VCaP (cell line): ENCODE results near the gene C5orf24.
A peak's percentile ranks its signal among the peaks of the same experiment; 100 is the strongest.
"Not testable (repeated sequence)": the region's sequence is repeated elsewhere in the genome, so short reads cannot be mapped to it uniquely, and the experiment has no call there.

Experiments
- H3K27ac ChIP-seq: fragments of 450-650 bp; 2 replicates; pipeline ENCODE4 v1.5.1; 2017
- TF ChIP-seq, protein P1 (sequence below): fragments of 450-650 bp; conservative IDR thresholded peaks from 2 replicates; pipeline ENCODE4 v1.5.1; 2017; ENCODE audit warnings: mild to moderate bottlenecking, moderate library complexity

C5orf24 gene

DNA sequence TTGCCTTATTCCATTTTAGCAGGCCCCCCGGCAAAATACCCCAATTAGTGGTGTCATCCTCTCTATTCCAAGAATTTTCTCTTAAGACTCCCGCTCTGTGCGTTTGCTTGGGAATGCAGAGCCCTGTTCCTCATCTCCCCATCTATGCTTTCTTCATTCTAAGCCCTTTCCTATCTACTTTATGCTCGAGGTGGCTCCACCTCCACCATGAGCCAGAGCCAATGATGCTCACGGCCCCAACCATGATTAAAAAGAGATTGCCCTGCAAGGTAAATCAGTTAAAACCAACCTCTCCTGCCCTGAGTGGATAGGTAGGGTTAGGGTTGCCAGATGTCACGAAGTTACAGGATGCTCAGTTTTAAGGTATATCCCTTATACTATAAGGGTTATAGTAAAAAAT lies 27.7 kb downstream of the C5orf24 start:
- H3K27ac ChIP-seq: peak overlapping the region; percentile 96

GRCh38 chr5:134873987-134874830 lies 28.4 kb downstream of the C5orf24 start, which contains the start of gene TXNDC15:
TSS of gene TXNDC15 (plus strand) at chr5:134874371. CDS start at chr5:134874428, 57 bp downstream.
- H3K27ac ChIP-seq: peak within 1 kb of the TSS; percentile 96
- TF ChIP-seq, protein P1, sequence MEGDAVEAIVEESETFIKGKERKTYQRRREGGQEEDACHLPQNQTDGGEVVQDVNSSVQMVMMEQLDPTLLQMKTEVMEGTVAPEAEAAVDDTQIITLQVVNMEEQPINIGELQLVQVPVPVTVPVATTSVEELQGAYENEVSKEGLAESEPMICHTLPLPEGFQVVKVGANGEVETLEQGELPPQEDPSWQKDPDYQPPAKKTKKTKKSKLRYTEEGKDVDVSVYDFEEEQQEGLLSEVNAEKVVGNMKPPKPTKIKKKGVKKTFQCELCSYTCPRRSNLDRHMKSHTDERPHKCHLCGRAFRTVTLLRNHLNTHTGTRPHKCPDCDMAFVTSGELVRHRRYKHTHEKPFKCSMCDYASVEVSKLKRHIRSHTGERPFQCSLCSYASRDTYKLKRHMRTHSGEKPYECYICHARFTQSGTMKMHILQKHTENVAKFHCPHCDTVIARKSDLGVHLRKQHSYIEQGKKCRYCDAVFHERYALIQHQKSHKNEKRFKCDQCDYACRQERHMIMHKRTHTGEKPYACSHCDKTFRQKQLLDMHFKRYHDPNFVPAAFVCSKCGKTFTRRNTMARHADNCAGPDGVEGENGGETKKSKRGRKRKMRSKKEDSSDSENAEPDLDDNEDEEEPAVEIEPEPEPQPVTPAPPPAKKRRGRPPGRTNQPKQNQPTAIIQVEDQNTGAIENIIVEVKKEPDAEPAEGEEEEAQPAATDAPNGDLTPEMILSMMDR: no peak

More for the DNA sequence above, 27.7 kb downstream of the C5orf24 start:
- TF ChIP-seq, protein P1: no peak

- TF ChIP-seq, protein P1: no peak
- H3K27ac ChIP-seq: peak overlapping the region; percentile 96
Observed at GRCh38 chr5:134874831-134875655, 29.3 kb downstream of the C5orf24 start.

DNA sequence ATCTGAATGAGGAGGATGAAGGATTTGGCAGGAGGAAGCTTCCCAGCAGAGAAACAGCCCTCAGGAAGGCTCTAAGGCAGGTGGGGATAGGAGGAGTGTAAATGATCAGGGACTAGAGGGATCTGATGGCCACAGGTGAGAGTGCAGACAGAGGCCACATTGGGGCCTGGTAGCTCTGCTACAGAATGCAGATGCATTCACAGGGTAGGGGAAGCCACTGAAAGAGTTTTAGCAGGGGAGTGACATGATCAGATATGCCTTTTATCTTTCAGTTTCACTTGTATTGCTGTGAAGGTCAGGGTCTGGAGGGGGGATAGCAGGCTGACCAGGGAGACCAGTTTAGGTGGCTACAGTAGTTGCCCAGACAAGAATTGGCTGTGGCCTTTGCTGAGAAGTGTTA lies 31.4 kb downstream of the C5orf24 start:
- H3K27ac ChIP-seq: no peak overlapping the region
- TF ChIP-seq, protein P1: no peak

DNA sequence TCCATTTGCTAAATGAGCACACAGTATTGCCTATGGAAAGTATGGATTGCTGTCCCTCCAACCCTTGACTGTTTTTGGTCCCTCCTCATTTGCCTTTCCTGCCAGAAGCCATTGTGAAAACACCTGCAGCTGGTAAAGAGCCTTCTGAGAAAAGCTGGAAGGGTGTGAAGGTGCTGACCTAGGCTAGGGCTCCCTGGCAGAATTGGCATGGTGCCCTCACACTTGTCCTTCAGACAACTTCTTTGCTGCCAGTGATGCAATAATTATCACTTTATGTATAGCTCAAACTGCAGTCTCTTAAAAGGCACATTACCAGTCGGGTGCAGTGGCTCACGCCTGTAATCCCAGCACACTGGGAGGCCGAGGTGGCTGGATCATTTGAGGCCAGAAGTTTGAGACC lies 32.6 kb downstream of the C5orf24 start:
- TF ChIP-seq, protein P1: no peak
- H3K27ac ChIP-seq: no peak overlapping the region

GRCh38 chr5:134879456-134879855 lies 33.7 kb downstream of the C5orf24 start:
- H3K27ac ChIP-seq: peak overlapping the region; percentile 3; the same call in 1 of the 2 replicates
- TF ChIP-seq, protein P1: no peak

GRCh38 chr5:134880937-134881336 lies 35.2 kb downstream of the C5orf24 start:
- not testable (repeated sequence) for H3K27ac ChIP-seq

DNA sequence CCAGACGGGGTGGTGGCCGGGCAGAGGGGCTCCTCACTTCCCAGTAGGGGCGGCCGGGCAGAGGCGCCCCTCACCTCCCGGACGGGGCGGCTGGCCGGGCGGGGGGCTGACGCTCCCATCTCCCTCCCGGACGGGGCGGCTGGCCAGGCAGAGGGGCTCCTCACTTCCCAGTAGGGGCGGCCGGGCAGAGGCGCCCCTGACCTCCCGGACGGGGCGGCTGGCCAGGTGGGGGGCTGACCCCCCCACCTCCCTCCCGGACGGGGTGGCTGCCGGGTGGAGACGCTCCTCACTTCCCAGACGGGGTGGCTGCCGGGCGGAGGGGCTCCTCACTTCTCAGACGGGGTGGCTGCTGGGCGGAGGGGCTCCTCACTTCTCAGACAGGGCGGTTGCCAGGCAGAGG lies 35.9 kb downstream of the C5orf24 start:
- not testable (repeated sequence) for H3K27ac ChIP-seq
